IMR-90 (cell line): Measurements from ENCODE around the gene GAB1. TPM values are rescaled to one million over a fixed set of nuclear protein-coding genes. Genes with fewer than 3 reads are reported as not detected.

ENCODE experiments used
- ATAC-seq: fragments of 200-7000 bp; cut with Tn5 transposase; 2 replicates; pipeline ENCODE4 v1.9.1; 2020; ENCODE audit warnings: low read depth, mild to moderate bottlenecking, moderate library complexity
- BruUV-seq: library from RNA; stranded (reverse); fragments of 400-500 nt; replicated peaks from 2 replicates; lab custom pipeline; 2021; lab: Mats Ljungman, UMichigan
- CTCF ChIA-PET: fragments of 300-600 bp; formaldehyde crosslinking; extraction: SDS; loops from one replicate; lab custom pipeline; 2021; ENCODE audit warnings: antibody characterized with exemption; lab: Yijun Ruan, JAX
- POLR2A ChIA-PET: fragments of 300-600 bp; sonication (Branson Sonifier 250); formaldehyde crosslinking; loops from one replicate; lab custom pipeline; 2022; ENCODE audit warnings: antibody characterized with exemption; ENCODE audit not compliant: unreplicated experiment; lab: Charles Lee
- DNase-seq: peaks from one replicate; pipeline ENCODE4 v3.0.0; 2013
- H2AFZ ChIP-seq: replicated peaks from 2 replicates; pipeline ENCODE3; 2013; ENCODE audit warnings: low read length, mild to moderate bottlenecking; ENCODE audit not compliant: poor library complexity
- H2AK5ac ChIP-seq: 2 replicates; pipeline ENCODE4 v1.6.1; 2013; ENCODE audit warnings: low read depth, low read length, inconsistent platforms
- H2AK9ac ChIP-seq: replicated peaks from 2 replicates; pipeline ENCODE3; 2013; ENCODE audit warnings: mild to moderate bottlenecking, low read depth, low read length, moderate library complexity; ENCODE audit not compliant: poor library complexity
- H2BK120ac ChIP-seq: 2 replicates; pipeline ENCODE4 v1.6.1; 2013; ENCODE audit warnings: low read depth, low read length, inconsistent platforms
- H2BK15ac ChIP-seq: 3 replicates; pipeline ENCODE4 v1.6.1; 2013; ENCODE audit warnings: low read depth, low read length, inconsistent platforms
- H2BK20ac ChIP-seq: 2 replicates; pipeline ENCODE4 v1.6.1; 2013; ENCODE audit warnings: low read depth, mild to moderate bottlenecking, inconsistent platforms, low read length, moderate library complexity
- H2BK5ac ChIP-seq: 2 replicates; pipeline ENCODE4 v1.6.1; 2013; ENCODE audit warnings: mild to moderate bottlenecking, low read depth, low read length, inconsistent platforms; ENCODE audit not compliant: poor library complexity, severe bottlenecking
- H3K14ac ChIP-seq: replicated peaks from 2 replicates; pipeline ENCODE4 v1.6.1; 2013; ENCODE audit warnings: low read depth, low read length, inconsistent platforms
- H3K18ac ChIP-seq: 2 replicates; pipeline ENCODE4 v1.6.1; 2013; ENCODE audit warnings: low read depth, low read length, control low read depth
- H3K23ac ChIP-seq: 2 replicates; pipeline ENCODE4 v1.6.1; 2013; ENCODE audit warnings: low read depth, low read length, inconsistent platforms
- H3K27ac ChIP-seq: 2 replicates; pipeline ENCODE4 v1.5.1; 2013; ENCODE audit warnings: mild to moderate bottlenecking, control low read depth, low read length; ENCODE audit not compliant: insufficient read depth
- H3K27me3 ChIP-seq: 2 replicates; pipeline ENCODE4 v1.6.1; 2013; ENCODE audit warnings: low read length; ENCODE audit not compliant: control insufficient read depth, insufficient read depth
- H3K36me3 ChIP-seq: 2 replicates; pipeline ENCODE4 v1.6.1; 2013; ENCODE audit warnings: low read length, mixed read lengths; ENCODE audit not compliant: control insufficient read depth, insufficient read depth
- H3K4ac ChIP-seq: 2 replicates; pipeline ENCODE4 v1.6.1; 2013; ENCODE audit warnings: low read depth, low read length, inconsistent platforms
- H3K4me1 ChIP-seq: 2 replicates; pipeline ENCODE4 v1.6.1; 2013; ENCODE audit warnings: low read length, mixed read lengths; ENCODE audit not compliant: control insufficient read depth, insufficient read depth
- H3K4me2 ChIP-seq: 2 replicates; pipeline ENCODE4 v1.6.1; 2013; ENCODE audit warnings: low read depth, mild to moderate bottlenecking, control low read depth, low read length, moderate library complexity
- H3K4me3 ChIP-seq: 2 replicates; pipeline ENCODE4 v1.5.1; 2013; ENCODE audit warnings: low read depth, mild to moderate bottlenecking, control low read depth, low read length, moderate library complexity; ENCODE audit not compliant: insufficient read depth
- H3K56ac ChIP-seq: 2 replicates; pipeline ENCODE4 v1.6.1; 2013; ENCODE audit warnings: low read length, inconsistent platforms; ENCODE audit not compliant: insufficient read depth; ENCODE audit errors: extremely low read depth
- H3K79me1 ChIP-seq, 2 experiments: 2 replicates each; pipeline ENCODE4 v1.6.1; 2013; ENCODE audit warnings: low read length in 2 of 2, inconsistent platforms in 1 of 2, low read depth in 1 of 2
- H3K9ac ChIP-seq: 2 replicates; pipeline ENCODE4 v1.6.1; 2013; ENCODE audit warnings: low read depth, low read length, control low read depth
- H3K9me1 ChIP-seq: 2 replicates; pipeline ENCODE4 v1.6.1; 2013; ENCODE audit warnings: low read length, inconsistent platforms; ENCODE audit not compliant: insufficient read depth
- H3K9me3 ChIP-seq: 2 replicates; pipeline ENCODE4 v1.6.1; 2013; ENCODE audit warnings: low read length; ENCODE audit not compliant: control insufficient read depth, insufficient read depth
- H4K20me1 ChIP-seq: 2 replicates; pipeline ENCODE4 v1.6.1; 2013; ENCODE audit warnings: low read length, inconsistent platforms; ENCODE audit not compliant: insufficient read depth
- H4K5ac ChIP-seq: 2 replicates; pipeline ENCODE4 v1.6.1; 2013; ENCODE audit warnings: mild to moderate bottlenecking, low read depth, low read length, control low read depth
- H4K8ac ChIP-seq, 2 experiments: 2 replicates each; pipeline ENCODE4 v1.6.1; 2013; ENCODE audit warnings: low read depth in 2 of 2, low read length in 2 of 2, control low read depth in 1 of 2, inconsistent platforms in 1 of 2
- H4K91ac ChIP-seq: 2 replicates; pipeline ENCODE4 v1.6.1; 2013; ENCODE audit warnings: low read depth, low read length, inconsistent platforms; ENCODE audit not compliant: insufficient read depth
- BHLHE40 ChIP-seq: fragments of 150-350 bp; IDR thresholded peaks from 2 replicates; pipeline ENCODE4 v1.6.1; 2016; ENCODE audit warnings: mild to moderate bottlenecking, low read depth, low read length
- CHD1 ChIP-seq: IDR thresholded peaks from 2 replicates; pipeline ENCODE4 v1.6.1; 2012; ENCODE audit warnings: low read depth, low read length, improper control_type of control experiment
- MAFK ChIP-seq: IDR thresholded peaks from 2 replicates; pipeline ENCODE4 v1.6.1; 2012; ENCODE audit warnings: low read depth, low read length, improper control_type of control experiment
- MXI1 ChIP-seq: IDR thresholded peaks from 2 replicates; pipeline ENCODE4 v1.6.1; 2012; ENCODE audit warnings: low read depth, mild to moderate bottlenecking, low read length, moderate library complexity, borderline replicate concordance
- NFE2L2 ChIP-seq: fragments of 150-350 bp; IDR thresholded peaks from 2 replicates; pipeline ENCODE4 v1.6.1; 2016; ENCODE audit warnings: low read depth, mild to moderate bottlenecking, low read length
- RAD21 ChIP-seq: IDR thresholded peaks from 2 replicates; pipeline ENCODE4 v1.6.1; 2012; ENCODE audit warnings: low read length, improper control_type of control experiment
- RCOR1 ChIP-seq: IDR thresholded peaks from 2 replicates; pipeline ENCODE4 v1.6.1; 2012; ENCODE audit warnings: mild to moderate bottlenecking, low read length, improper control_type of control experiment; ENCODE audit not compliant: insufficient replicate concordance
- RFX5 ChIP-seq: IDR thresholded peaks from 2 replicates; pipeline ENCODE4 v1.8.0; 2012; ENCODE audit warnings: low read depth, mild to moderate bottlenecking, low read length, moderate library complexity
- WGBS, 2 experiments: methylation state at CpG; one replicate each; pipeline versions ENCODE4 v1.1.5 to v1.1.7; 2013; ENCODE audit warnings: missing lambda C conversion rate in 2 of 2; ENCODE audit not compliant: insufficient read length in 1 of 2; ENCODE audit errors: extremely low coverage in 2 of 2; 5-methylcytosine and 5-hydroxymethylcytosine counted together
- dilution Hi-C: fragments of 300-500 bp; cut with HindIII; formaldehyde crosslinking; loops from one replicate; pipeline ENCODE4 v1.14.3; 2018; ENCODE audit warnings: low sequenced_read_pairs; ENCODE audit not compliant: unreplicated experiment
- in situ Hi-C: fragments of 300-500 bp; cut with MboI; formaldehyde crosslinking; loops from 3 replicates; pipeline ENCODE4 v1.14.3; 2019; ENCODE audit warnings: low sequenced_read_pairs, inconsistent platforms, mixed read lengths
- intact Hi-C: fragments of 100-400 bp; cut with micrococcal nuclease; formaldehyde crosslinking; loops from 2 replicates; pipeline ENCODE4 v1.10.0; 2022
- polyA plus RNA-seq, 3 experiments: library from polyadenylated mRNA; depleted of rRNA; stranded (reverse); fragments of >200 nt; gene quantifications; 2 replicates each; pipeline ENCODE4 v1.2.3, GENCODE V29; 2012; ENCODE audit warnings: low replicate concordance in 1 of 3
- total RNA-seq: library from RNA; depleted of rRNA; stranded (reverse); fragments of >200 nt; gene quantifications from 2 replicates; pipeline ENCODE4 v1.2.3, GENCODE V29; 2012
- TF ChIP-seq, protein P1 (sequence below): conservative IDR thresholded peaks from 2 replicates; pipeline ENCODE4 v1.5.1; 2012; ENCODE audit warnings: mild to moderate bottlenecking, low read depth, low read length, improper control_type of control experiment
- TF ChIP-seq, protein P2 (sequence below): fragments of 150-350 bp; IDR thresholded peaks from 2 replicates; pipeline ENCODE4 v1.6.1; 2016; ENCODE audit warnings: low read depth, mild to moderate bottlenecking, low read length, moderate library complexity, borderline replicate concordance
- TF ChIP-seq, protein P3 (sequence below): fragments of 150-350 bp; IDR thresholded peaks from 2 replicates; pipeline ENCODE4 v1.6.1; 2017; ENCODE audit warnings: mild to moderate bottlenecking, antibody characterized with exemption, low read length, low read depth

Gene GAB1
- total and polyA plus RNA-seq, 2 of the 4 experiments (the other 2 are of a cell fraction), result 2.8 to 12.0 TPM

DNA sequence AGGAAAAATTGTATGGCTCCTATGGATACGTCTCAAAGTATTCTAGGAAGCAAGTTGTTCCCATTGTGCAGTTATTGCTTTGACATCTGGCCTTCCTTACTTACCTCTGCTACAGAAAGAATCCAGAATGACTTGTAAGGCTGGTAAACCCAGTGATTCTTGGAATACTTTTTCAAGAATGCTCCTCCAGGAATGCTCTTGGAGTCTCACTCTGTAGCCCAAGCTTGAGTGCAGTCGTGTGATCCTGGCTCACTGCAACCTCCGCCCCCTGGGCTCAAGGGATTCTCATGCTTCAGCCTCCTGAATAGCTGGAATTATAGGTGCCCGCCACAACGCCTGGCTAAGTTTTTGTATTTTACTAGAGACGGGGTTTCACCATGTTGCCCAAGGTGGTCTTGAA lies 38.1 kb downstream of the GAB1 start:
- POLR2A ChIA-PET, result no interaction called here
- WGBS, 2 experiments, result 80% methylated on average over 2 of the region's 6 CpGs; no CpG with 5 or more reads in 1 of the 2 experiments
- intact Hi-C loops, result loop anchor here (2.0 to 5.0 kb wide), 2 partner anchors 14 to 108 kb away; no protein-coding TSS in a partner anchor

More for the DNA sequence above, 38.1 kb downstream of the GAB1 start:
- in situ Hi-C loops, result no loop called here
- Histone ChIP-seq H2BK15ac (no peak overlapping the region), H3K4me1 (peaks cover 8% of the 10 kb centered on the region), H3K14ac (no peak overlapping the region), H4K5ac (no peak overlapping the region), H2BK20ac (no peak overlapping the region), H3K18ac (no peak overlapping the region), H3K9me1 (no peaks in the 10 kb centered on the region; the same call in 1 of the 2 replicates), H3K27me3 (no peaks in the 10 kb centered on the region), H3K79me1 (peaks cover 24 to 44% of the 10 kb centered on the region in 2 experiments), H4K8ac (no peak overlapping the region), H4K91ac (no peak overlapping the region), H3K4me3 (no peak overlapping the region), H2AFZ (no peak overlapping the region), H2AK5ac (no peak overlapping the region), H3K9ac (no peak overlapping the region), H3K4ac (no peak overlapping the region), H2BK5ac (no peak overlapping the region), H3K27ac (no peak overlapping the region), H3K36me3 (no peaks in the 10 kb centered on the region), H3K56ac (no peak overlapping the region), H4K20me1 (peaks cover 6% of the 10 kb centered on the region; the same call in 1 of the 2 replicates), H2BK120ac (no peak overlapping the region), H2AK9ac (no peak overlapping the region), H3K23ac (no peak overlapping the region), H3K4me2 (no peak overlapping the region), H3K9me3 (no peaks in the 10 kb centered on the region)
- no TSS peak for BruUV-seq
- ATAC-seq (0 out of 2 replicates have a peak, but pooled peaks have one; percentile 12), DNase-seq (no peak)
- TF ChIP-seq NFE2L2, result no peak
- TF ChIP-seq MAFK, result no peak
- TF ChIP-seq, protein P1, sequence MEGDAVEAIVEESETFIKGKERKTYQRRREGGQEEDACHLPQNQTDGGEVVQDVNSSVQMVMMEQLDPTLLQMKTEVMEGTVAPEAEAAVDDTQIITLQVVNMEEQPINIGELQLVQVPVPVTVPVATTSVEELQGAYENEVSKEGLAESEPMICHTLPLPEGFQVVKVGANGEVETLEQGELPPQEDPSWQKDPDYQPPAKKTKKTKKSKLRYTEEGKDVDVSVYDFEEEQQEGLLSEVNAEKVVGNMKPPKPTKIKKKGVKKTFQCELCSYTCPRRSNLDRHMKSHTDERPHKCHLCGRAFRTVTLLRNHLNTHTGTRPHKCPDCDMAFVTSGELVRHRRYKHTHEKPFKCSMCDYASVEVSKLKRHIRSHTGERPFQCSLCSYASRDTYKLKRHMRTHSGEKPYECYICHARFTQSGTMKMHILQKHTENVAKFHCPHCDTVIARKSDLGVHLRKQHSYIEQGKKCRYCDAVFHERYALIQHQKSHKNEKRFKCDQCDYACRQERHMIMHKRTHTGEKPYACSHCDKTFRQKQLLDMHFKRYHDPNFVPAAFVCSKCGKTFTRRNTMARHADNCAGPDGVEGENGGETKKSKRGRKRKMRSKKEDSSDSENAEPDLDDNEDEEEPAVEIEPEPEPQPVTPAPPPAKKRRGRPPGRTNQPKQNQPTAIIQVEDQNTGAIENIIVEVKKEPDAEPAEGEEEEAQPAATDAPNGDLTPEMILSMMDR, result no peak
- TF ChIP-seq RAD21, result no peak
- TF ChIP-seq RFX5, result no peak
- no peak for TF ChIP-seq CHD1
- no peak for TF ChIP-seq MXI1
- TF ChIP-seq, protein P2, sequence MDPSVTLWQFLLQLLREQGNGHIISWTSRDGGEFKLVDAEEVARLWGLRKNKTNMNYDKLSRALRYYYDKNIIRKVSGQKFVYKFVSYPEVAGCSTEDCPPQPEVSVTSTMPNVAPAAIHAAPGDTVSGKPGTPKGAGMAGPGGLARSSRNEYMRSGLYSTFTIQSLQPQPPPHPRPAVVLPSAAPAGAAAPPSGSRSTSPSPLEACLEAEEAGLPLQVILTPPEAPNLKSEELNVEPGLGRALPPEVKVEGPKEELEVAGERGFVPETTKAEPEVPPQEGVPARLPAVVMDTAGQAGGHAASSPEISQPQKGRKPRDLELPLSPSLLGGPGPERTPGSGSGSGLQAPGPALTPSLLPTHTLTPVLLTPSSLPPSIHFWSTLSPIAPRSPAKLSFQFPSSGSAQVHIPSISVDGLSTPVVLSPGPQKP, result no peak
- TF ChIP-seq, protein P3, sequence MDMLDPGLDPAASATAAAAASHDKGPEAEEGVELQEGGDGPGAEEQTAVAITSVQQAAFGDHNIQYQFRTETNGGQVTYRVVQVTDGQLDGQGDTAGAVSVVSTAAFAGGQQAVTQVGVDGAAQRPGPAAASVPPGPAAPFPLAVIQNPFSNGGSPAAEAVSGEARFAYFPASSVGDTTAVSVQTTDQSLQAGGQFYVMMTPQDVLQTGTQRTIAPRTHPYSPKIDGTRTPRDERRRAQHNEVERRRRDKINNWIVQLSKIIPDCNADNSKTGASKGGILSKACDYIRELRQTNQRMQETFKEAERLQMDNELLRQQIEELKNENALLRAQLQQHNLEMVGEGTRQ, result no peak
- no peak for TF ChIP-seq RCOR1
- TF ChIP-seq BHLHE40, result no peak
- dilution Hi-C loops, result no loop called here
- CTCF ChIA-PET, result interaction anchor here (0.9 to 1.7 kb wide), 4 partner anchors 17 to 176 kb away, joined by 3 to 5 read pairs (median 4); no protein-coding TSS in a partner anchor
